ENCODE measurements around the gene SLF2.
A peak's percentile ranks its signal among the peaks of the same experiment; 100 is the strongest.

Gene SLF2

DNA sequence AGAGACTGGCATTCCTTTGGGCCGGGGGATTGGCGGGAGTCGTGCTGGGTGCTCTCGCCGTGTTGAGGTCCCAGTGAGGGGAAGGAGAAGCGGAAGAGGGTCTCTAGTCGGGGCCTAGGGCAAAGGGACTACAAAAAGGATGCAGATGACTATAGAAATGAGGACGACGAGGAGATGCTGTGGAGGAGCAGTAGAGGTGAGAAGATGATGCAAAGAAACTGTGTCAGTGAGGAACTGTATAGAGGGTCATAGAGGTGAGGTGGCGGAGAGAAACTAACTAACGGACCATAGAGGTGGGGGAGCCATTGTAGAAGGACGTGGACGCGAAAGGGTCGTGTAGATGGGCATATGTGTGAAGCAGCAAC, 74.9 kb downstream of the SLF2 start:
- TF ChIP-seq, protein P1, sequence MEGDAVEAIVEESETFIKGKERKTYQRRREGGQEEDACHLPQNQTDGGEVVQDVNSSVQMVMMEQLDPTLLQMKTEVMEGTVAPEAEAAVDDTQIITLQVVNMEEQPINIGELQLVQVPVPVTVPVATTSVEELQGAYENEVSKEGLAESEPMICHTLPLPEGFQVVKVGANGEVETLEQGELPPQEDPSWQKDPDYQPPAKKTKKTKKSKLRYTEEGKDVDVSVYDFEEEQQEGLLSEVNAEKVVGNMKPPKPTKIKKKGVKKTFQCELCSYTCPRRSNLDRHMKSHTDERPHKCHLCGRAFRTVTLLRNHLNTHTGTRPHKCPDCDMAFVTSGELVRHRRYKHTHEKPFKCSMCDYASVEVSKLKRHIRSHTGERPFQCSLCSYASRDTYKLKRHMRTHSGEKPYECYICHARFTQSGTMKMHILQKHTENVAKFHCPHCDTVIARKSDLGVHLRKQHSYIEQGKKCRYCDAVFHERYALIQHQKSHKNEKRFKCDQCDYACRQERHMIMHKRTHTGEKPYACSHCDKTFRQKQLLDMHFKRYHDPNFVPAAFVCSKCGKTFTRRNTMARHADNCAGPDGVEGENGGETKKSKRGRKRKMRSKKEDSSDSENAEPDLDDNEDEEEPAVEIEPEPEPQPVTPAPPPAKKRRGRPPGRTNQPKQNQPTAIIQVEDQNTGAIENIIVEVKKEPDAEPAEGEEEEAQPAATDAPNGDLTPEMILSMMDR (IDR thresholded peaks at IDR 0.05) = no peak

DNA sequence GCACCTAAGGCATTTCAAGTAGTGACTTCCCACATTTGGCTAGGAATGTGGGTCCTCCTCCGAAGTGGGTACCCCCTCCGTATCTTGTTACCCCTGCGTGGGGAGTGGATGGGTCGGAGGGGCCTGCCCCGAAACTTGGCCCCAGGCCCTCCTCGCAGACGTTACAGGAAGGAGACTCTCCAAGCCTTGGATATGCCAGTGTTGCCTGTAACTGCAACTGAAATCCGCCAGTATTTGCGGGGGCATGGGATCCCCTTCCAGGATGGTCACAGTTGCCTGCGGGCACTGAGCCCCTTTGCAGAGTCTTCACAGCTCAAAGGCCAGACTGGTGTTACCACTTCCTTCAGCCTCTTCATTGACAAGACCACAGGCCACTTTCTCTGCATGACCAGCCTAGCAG, 75.4 kb downstream of the SLF2 start:
- TF ChIP-seq, protein P1 (IDR thresholded peaks at IDR 0.05) = no peak

DNA sequence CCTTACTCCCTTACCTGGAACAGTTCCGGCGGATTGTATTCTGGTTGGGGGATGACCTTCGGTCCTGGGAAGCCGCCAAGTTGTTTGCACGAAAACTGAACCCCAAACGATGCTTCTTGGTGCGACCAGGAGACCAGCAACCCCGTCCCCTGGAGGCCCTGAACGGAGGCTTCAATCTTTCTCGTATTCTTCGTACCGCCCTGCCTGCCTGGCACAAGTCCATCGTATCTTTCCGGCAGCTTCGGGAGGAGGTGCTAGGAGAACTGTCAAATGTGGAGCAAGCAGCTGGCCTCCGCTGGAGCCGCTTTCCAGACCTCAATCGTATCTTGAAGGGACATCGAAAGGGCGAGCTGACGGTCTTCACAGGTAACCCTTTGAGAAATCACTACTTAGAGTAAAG, 76.3 kb downstream of the SLF2 start:
- TF ChIP-seq, protein P1 (IDR thresholded peaks at IDR 0.05) = no peak

DNA sequence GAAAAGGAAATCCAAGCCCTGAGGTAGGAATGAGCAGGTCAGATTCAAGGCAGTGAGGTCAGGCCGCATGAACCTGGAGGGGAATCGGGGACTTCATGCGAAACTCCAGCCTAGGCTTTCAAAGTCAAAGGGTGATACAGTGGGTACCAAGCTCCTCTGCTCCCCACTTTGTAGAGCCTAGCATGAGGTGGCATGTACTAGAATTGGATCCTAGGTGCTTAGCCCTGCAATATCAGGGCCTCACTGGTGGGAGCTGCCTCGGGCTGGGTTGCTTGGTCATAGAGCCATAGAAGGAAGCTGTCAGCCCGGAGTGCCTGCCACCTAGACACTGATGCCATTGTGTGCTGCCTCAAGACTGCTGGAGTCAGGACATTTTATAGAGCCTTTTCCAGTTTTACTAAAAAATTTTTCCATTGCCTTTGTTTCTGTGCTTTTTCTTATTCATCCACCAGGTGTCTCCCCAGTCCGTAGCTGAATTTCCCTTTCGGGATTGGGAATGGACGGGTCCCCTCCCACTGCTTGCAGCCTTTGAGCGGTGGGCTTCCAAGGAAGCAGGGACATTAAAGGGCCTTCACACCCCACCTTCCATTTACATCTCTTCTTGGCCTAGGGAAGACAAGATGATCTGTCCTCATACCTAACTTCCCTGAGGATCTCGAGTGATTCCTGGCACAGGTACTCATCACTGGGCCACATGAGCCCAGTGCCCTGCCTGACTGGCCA, 81.4 kb downstream of the SLF2 start:
- TF ChIP-seq, protein P1 (IDR thresholded peaks at IDR 0.05) = peak; percentile 43

DNA sequence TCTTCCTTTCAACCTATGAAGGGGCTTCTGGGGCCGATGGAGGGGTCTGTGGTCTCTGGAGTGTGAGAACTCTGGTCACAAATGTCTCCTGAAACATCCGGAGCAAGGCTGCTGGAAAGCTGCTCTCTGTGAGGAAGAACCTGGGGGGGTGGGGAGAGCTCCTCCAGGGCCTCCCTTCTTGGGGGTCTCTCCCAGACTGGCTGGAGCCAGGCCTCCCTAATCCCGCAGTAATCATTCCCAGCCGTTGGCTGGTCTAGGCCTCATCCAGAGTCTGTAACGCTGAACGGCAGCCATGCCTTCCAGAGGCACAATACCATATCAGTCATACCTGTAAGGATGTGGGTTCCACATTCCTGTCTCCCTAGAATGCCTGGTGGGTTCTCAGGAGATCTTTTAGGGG, 82.4 kb downstream of the SLF2 start:
- TF ChIP-seq, protein P1 (IDR thresholded peaks at IDR 0.05) = no peak

DNA sequence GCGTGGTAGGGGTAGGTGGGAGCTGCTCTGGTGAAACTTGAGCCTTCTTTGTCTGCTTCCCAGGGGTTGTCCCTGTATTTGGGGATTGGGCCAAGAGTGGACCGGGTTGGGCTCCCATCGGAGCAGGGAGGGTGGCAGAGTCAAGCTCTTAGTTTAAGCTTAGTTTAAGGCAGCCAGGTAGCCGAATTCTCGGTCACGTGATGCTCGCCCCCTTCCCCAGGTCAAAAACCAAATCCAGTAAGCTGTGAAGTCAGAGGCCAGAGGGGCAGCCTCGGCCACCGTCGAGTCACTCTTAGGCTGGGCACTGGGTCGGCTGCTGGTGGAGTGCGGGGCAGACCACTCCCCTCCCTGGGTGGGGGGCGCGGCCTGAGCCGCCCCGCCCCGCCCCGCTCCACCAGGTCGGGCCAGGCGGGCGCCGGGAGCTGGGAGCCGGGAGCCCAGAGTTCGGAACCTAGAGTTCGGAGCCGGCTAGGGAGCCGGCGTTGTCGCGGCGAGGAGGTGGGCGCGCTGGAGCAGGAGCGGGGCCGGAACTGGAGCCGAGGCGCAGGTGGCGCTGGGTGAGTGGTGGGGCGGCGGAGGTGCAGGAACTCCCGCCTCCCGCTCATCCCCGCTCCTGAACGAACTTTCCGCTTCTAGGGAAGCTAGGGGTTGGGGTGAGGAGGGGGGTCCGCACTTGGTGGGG, 84.1 kb downstream of the SLF2 start:
- TF ChIP-seq, protein P1 (IDR thresholded peaks at IDR 0.05) = no peak

DNA sequence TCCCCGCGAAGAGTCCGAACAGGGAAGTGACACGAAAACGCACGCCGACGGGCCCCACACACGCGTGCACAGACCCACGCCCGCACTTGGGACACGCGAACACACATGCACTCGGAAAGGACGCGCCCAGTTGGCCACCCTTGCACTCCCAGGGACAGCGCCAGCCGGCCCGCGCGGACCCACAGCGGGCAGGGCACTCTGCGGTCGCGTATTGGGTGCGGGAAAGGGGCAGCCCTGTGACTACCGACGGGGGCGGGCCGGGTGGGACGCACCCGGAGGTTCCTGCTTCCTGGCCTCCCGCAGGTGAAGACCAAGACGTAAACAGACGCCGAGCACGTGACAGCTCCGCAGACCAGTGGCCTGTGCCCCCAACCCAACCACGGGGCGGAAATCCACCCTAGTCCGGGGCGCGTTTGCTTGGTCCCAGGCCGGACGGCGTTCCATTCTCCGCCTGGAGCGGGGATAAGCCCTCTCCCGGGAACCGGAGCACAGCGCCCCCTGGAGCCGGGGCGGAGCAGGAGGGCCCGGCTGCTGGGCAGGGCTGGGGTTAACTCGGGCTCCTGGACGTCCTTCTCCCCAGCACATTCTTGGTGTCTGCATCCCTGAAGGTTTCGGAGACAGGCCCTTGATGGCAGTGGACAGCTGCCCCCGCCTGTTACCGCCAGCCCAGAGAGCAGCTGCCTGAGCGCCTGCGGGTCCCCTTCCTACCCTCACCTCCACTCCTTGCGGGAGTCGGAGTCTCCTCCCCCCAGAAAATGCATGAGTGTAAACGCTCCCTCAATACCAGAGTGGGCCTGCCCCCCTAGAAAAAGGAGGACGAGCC, 84.8 kb downstream of the SLF2 start:
- TF ChIP-seq, protein P1 (IDR thresholded peaks at IDR 0.05) = peak; percentile 69

All from LNCAP (cell line).